Right ventricle myocardium superior (tissue), 1 donor: ENCODE data around the gene ZNF19. TPM values are rescaled to one million over a fixed set of nuclear protein-coding genes. Genes with fewer than 3 reads are reported as not detected.

Source experiments
- ATAC-seq: fragments of 200-7000 bp; cut with Tn5 transposase; one replicate; pipeline ENCODE4 v1.9.1; 2020; ENCODE audit warnings: mild to moderate bottlenecking; ENCODE audit not compliant: poor library complexity
- DNase-seq: peaks from one replicate; pipeline ENCODE4 v3.0.0-alpha.2; 2020
- intact Hi-C: fragments of 100-400 bp; cut with DNase I; formaldehyde crosslinking; loops from one replicate; pipeline ENCODE4 v1.11.2; 2022
- total RNA-seq: library from RNA; stranded (reverse); fragmentation: NEBNext Ultra II Directional; extraction: Animal tissue kit (Norgen Biotek cat#: 25700); gene quantifications from one replicate; pipeline ENCODE4 v1.2.1, GENCODE V29; 2021
- donor health status: DM: no; HTN: yes; CAD: no; lungs with severe emphysema.

The ZNF19 gene
- total RNA-seq, 1 donor from 2014 or later, result 2.0 TPM

GRCh38 chr16:71456801-71457200, 32.3 kb downstream of the ZNF19 start:
- DNase-seq, result no peak
- no peak for ATAC-seq
- intact Hi-C loops, result loop anchor here (5.0 kb wide), 1 partner anchor 36 kb away; no protein-coding TSS in a partner anchor

GRCh38 chr16:71453036-71453435, 36.1 kb downstream of the ZNF19 start:
- intact Hi-C loops, result no loop called here
- ATAC-seq (no peak), DNase-seq (no peak)

- intact Hi-C loops, result no loop called here
- ATAC-seq, result no peak
- DNase-seq, result no peak
Measured at GRCh38 chr16:71449020-71449419, 40.1 kb downstream of the ZNF19 start.

- ATAC-seq, result no peak
Measured at GRCh38 chr16:71448274-71448866, 40.8 kb downstream of the ZNF19 start.

GRCh38 chr16:71443714-71444113, 45.4 kb downstream of the ZNF19 start:
- intact Hi-C loops, result no loop called here
- ATAC-seq, result no peak

More at GRCh38 chr16:71448274-71448866, 40.8 kb downstream of the ZNF19 start:
- intact Hi-C loops, result no loop called here
- DNase-seq, result no peak

GRCh38 chr16:71442051-71442440, 47.1 kb downstream of the ZNF19 start, which contains the start of gene TLE7:
Gene TLE7, minus strand, starts transcription at chr16:71442054. Its CDS starts 8,730 bp downstream, at chr16:71433324.
- intact Hi-C loops, result no loop called here
- DNase-seq (no peak), ATAC-seq (no peak)

More at GRCh38 chr16:71443714-71444113, 45.4 kb downstream of the ZNF19 start:
- DNase-seq, result no peak

GRCh38 chr16:71441348-71442050, 47.6 kb downstream of the ZNF19 start:
- intact Hi-C loops, result no loop called here

GRCh38 chr16:71440669-71441347, 48.3 kb downstream of the ZNF19 start:
- intact Hi-C loops, result no loop called here
- ATAC-seq (no peak), DNase-seq (no peak)

More at GRCh38 chr16:71441348-71442050, 47.6 kb downstream of the ZNF19 start:
- no peak for DNase-seq
- ATAC-seq, result no peak

DNA sequence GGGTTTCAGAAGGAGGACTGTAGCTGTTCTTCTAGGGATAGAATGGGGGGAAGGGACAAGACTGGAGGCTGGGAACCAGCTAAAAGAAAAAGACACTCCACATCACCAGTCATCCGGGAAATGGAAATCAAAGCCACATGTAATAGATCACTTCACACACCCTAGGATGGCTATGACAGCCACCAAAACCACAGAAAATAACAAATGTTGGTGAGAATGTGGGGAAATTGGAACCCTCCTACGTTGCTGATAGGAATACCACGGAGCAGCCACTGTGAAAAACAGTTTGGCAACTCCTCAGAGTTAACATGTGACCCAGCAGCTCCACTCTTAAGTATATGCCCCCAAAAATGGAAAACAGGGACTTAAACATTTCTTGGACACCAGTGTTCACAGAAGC, 49.6 kb downstream of the ZNF19 start:
- DNase-seq, result no peak
- intact Hi-C loops, result no loop called here

DNA sequence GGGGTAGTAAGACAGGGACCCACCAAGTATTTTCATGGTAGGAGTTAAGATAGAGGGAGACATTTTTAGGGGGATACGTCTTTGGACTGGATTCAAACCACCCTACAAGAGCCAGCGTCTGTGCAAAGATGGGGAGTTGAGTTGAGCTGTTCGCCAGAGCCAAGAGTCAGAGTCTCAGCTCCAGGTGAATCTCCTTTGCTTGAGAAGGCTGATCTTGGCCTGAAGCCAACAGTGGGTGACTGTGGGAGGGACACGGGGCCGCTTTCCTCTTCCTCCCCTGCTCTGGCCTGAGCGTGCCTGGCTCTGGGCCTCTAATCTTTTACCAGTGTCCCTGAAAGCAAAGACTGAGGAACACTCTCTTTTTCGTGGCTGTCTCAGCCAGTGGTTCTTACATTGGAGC, 52.7 kb downstream of the ZNF19 start:
- DNase-seq (no peak), ATAC-seq (no peak)
- intact Hi-C loops, result no loop called here

More for the DNA sequence above, 49.6 kb downstream of the ZNF19 start:
- no peak for ATAC-seq

DNA sequence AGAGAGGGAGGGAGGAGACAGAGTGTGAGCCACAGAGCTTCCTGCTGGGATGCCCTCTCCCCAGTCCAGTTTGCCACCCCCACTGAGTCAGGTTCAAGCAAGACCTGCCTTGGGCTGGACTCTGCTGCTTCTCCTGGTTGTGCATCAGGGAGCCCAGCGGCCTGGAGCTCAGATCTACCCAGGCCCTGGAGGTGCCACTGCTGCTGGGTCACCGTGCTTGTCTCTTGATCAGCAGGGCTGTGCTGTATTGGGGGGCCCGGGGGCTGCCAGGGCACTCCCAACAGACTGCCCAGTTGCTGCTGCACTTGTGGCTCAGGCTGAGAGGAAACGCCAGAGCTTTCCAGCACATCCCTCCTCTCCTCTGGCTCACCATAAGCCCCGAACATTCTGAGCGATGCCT, 56.2 kb downstream of the ZNF19 start:
- intact Hi-C loops, result no loop called here
- ATAC-seq, result no peak

DNA sequence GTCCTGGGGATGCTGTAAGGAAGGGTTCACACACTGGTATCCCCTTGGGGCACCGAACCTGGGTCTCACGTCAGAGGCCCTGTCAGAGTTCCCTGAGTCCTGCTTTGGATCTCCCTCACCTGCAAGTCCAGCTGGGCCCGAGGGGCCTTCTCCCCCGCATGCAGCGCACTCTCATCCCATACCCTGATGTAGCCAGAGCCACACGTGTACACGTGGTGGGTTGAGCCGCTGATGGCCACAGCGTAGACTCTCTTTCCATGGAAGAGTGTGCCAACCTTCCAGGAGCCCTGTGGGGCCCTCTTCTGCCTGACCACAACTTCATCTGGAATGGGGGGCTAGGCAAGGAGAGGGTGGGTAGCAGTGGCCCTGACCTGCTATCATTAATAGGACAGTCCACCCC, 57.1 kb downstream of the ZNF19 start:
- ATAC-seq (no peak), DNase-seq (no peak)
- intact Hi-C loops, result no loop called here

More for the DNA sequence above, 56.2 kb downstream of the ZNF19 start:
- no peak for DNase-seq

DNA sequence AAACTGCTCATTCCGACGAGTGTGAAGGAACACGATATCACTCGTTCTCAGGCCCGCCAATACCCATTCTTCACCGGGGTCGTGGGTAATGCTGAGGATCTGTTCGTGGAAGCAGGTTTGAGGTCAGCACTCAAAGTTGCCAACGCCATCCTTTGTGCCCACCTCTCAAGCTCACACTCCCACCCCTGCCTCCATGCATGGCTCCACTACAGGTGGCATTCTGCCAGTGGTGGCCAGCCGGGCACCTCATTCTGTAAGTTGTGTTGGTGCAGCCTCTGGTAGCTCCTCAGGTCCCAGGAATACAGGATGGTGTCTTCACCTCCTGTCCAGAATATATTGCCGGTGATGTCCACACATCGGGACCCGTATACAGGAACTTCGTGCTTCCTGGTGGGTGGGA, 57.9 kb downstream of the ZNF19 start:
- intact Hi-C loops, result no loop called here
- ATAC-seq (no peak), DNase-seq (no peak)

DNA sequence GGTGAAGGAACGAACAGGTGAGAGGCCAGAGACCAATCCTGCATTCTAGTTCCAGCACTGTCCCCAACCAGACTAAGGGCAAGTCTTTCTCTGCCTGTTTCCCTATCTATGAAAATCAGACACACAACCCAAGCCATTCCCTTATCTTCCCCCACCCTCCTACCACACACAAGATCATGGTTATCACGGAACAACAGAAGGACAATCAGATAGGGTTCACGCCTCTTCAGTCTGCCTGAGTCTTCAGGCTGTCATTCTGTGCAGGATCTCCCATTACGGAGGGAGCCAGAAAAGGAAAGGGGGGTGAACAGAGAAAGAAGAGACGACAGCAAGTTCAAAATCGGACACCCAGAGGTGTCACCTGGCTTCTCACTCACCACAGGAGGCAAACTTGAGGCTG, 58.4 kb downstream of the ZNF19 start:
- DNase-seq (no peak), ATAC-seq (no peak)
- intact Hi-C loops, result no loop called here

GRCh38 chr16:71429581-71429980, 59.5 kb downstream of the ZNF19 start:
- intact Hi-C loops, result no loop called here
- DNase-seq (no peak), ATAC-seq (no peak)

DNA sequence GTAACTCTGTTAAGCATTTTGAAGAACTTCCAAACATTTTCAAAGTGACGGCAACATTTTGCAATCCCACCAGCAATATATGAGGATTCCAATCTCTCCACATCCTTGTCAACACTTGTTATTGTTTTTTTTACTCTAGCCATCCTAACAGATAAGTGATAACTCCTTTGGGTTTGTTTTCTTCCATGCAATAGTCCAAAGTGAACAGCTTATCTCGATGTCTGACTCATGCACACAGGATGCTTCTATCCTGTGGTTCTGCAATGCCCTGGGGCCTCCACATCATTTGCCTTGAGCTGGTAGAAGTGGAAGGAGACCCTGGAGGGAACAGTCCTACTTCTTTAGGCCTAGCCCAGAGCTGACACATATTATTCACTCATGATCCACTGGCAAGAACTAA, 60.2 kb downstream of the ZNF19 start:
- no peak for ATAC-seq
- DNase-seq, result no peak
- intact Hi-C loops, result no loop called here

- no peak for ATAC-seq
- intact Hi-C loops, result no loop called here
- no peak for DNase-seq
Measured at GRCh38 chr16:71428385-71428784, 60.7 kb downstream of the ZNF19 start.

DNA sequence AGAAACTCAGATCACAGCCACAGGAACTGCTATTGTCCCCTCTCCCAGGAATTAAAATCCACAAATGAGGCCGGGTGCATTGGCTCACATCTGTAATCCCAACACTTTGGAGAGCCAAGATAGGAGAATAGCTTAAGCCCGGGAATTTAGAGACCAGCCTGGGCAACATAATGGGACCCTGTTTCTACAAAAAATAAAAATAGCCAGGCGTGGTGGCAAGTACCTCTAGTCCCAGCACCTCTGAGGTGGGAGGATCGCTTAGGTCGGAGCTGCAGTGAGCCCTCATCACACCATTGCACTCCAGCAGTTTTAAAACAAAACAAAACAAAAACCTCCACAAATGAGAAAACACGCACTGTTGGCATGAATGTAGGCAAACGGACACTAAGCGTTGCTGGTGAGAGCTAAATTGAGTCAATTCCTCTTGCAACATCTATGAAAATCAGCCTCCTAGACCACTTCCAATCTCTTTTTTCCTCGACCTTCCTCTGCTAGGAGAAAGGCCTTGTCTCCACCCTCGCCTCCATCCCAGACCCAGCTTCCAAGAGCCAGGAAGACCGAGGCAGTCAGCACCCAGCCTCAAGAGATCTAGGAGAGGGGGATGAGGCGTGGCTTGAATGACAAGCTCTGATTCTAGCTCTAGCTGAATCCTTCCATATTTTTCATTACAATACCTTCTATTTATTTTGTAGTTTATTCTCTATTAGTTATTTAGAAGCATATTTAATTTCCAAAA, 62.1 kb downstream of the ZNF19 start:
- ATAC-seq (no peak), DNase-seq (no peak)
- intact Hi-C loops, result no loop called here
